Brain pericyte (primary cell): Measurements from ENCODE around the gene CCDC39.

Source experiments
- DNase-seq: peaks from one replicate; pipeline ENCODE4 v3.0.0-alpha.2; 2012; ENCODE audit warnings: low read depth, low spot score

CCDC39 gene

DNA sequence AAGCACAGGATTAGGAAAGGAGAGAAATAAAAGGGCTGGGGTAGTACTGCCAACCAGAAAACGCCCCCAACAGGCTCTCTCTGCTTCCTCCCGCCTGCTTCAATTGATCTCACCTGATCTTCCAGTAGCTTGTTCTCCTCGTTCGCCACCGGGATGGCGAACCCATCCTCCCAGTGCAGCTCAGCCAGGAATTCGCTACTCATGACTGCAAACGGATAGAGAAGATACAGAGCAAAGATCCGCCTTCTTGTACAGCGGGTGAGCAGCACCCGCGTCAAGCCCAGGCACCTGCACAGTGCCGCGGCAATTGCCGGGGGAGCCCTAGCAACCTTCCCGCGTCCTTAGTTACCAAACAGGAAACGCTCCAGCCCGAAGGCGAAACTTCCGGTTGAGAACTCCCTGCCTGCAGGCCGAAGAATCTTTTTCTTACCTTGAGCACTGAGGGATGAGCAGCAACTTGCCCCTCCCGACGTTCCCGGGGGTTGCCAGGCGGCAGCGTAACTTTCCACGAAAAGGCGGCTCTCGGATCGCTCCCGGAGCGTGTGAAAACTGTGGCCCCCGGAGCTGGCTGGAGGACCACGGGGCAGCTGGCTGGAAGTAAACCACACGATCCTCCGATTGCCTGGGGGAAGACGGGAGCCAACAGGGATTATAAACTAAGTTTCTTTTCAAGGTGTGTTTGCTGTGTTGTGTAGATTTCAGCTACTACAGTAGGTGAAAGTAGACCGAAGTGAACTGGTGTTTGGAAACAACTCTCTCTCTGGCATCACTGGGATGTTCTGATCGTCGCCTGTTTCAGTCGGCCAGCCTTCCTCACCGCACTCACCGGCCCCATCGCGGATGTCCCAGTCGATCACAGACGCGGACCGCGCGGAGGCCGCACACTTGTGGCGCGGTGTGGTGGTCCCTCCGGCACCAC is at the start of gene CCDC39:
Gene CCDC39, minus strand, starts transcription at position 312 of the 919 bp plus-strand sequence. Its CDS starts 109 bp downstream, at position 203.
- DNase-seq = peak; percentile 16

DNA sequence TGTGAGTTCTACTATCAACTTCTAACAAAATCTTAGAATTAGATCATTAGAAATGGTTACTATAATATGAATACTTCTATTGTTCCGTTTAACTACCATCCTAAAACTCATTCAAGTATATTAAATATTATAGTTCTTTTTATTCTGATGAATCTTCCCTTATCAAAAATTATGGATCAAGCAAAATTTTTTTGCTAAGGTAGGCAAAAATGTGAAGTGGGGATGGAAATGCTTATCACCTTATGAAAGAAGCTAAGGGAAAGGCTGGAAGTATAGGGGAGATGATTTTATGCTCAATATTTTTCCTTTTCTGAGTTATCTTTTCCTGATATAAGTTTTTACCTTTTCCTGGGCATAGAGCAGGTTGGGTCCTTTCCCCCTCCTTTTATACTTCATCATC is 40.7 kb upstream of the CCDC39 start:
- DNase-seq = no peak

DNA sequence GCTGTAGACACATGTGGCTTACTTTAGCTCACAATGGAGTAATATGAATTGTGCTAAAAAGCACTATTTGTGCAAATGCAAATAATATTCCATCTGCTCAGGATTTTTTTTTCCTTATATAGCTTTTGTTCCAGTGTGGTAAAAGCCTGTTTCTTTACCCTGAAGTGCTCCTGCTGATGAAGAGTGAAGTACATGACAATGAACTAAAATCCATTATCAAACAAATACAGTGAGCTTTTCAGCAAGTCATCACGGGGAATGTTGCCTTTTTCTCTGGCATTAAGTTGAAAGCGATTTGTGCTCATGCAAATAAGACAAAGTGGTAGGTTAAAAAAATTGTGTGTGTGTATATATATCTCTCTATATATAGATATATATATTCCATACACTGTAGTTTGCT is 28.6 kb upstream of the CCDC39 start:
- no peak for DNase-seq

DNA sequence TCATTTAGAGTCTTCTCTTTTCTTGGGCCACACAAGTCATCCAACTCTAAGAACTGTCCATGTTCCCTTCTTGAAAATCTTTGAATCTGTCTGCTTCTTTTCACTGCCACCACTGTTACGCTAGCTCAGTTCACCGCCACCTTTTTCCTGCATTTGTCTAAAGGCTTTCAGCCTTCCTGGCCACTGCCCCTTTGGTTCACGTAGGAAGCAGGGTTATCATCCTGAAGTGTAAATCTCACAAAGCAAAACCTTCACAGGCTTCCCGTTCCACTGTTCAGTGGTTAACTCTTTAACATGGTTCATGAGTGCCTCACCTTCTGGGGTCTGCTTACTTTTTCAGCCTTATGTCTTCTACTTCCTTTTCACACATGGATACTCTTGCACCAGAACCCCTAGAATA is 26.3 kb upstream of the CCDC39 start:
- DNase-seq = no peak

GRCh38 chr3:180704532-180704931 is 25.2 kb upstream of the CCDC39 start:
- DNase-seq = no peak

GRCh38 chr3:180700941-180701340 is 21.7 kb upstream of the CCDC39 start:
- DNase-seq = no peak

- no peak for DNase-seq
Measured at GRCh38 chr3:180698760-180699270, 19.5 kb upstream of the CCDC39 start.

DNA sequence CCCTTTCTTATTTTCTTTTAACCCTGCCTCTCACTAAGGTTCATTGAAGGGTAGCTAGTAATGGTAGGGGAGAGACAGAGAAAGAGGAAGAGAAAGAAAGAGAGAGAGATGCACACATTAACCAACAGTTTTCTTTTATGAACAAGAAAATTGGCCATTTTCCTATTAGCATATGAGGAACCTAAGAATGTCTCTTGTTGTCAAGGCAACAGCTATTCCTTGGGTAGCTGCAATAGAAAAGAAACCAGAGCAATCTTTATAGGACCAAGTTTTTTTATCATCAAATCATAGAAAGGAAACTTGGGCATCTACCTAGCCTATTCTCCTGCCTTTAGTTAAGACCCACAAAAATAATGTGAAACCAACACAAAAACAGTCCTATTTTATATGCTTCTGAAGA is 15.0 kb upstream of the CCDC39 start:
- no peak for DNase-seq

DNA sequence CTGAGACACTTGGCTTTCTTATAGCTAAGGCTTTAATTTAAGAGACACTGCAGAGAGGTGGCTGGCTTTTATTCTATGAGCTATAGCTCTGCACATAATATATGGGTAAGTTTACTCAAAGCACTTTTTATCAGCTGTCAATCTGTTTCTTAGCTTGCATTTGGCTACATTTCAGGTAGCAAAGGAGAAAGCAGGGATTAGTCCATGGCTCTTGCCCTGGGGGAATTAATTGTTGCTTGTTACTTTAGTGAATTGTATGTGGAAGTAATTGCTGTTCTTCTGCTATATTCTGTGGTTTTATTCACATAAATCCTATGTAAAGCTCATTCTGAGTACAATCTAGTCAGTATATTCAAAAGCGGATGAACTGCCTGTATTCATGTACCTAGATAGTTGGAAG is 14.4 kb upstream of the CCDC39 start:
- DNase-seq = no peak

- DNase-seq = no peak
Measured at GRCh38 chr3:180690061-180690460, 10.8 kb upstream of the CCDC39 start.

- no peak for DNase-seq
Measured at GRCh38 chr3:180684807-180685206, 5.5 kb upstream of the CCDC39 start.

DNA sequence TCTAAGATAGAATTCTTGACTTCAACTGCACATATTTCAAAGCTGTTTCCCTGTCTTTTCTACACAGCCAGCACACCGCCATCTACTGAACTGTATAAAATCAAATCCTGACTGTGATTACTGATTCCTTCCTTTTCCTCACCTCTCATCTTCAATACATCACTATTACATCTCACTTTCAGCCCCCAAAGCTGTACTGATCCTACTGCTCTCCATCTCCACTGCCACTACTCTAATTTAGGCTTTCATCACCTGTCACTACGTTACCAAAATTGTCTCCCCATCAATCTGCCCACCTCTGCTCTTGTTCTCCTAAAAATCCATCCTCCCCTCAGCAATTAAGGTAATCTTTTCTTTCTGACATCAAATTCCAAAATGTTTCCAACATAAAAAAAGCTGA is 4.5 kb upstream of the CCDC39 start:
- DNase-seq = no peak

DNA sequence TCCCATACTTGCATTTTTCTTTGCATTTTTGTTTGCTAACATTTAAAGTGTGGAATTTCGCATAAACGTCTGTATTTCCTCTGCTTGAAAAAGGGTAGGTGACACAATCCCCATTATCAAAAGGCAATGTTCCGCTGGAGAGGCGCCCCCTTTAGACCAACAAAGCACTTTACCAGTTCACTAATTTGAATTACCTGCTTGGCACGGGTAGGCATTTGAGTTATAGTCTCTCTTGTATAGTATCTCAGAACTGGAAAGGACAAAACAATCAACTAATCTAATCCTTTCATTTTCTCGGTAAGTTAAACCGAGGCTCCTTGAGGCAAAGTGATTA is 775 bp upstream of the CCDC39 start:
- no peak for DNase-seq

- no peak for DNase-seq
Measured at GRCh38 chr3:180678231-180678630, 1.1 kb downstream of the CCDC39 start.

GRCh38 chr3:180661444-180661843 is 17.8 kb downstream of the CCDC39 start:
- DNase-seq = no peak

GRCh38 chr3:180657094-180657493 is 22.2 kb downstream of the CCDC39 start:
- no peak for DNase-seq

DNA sequence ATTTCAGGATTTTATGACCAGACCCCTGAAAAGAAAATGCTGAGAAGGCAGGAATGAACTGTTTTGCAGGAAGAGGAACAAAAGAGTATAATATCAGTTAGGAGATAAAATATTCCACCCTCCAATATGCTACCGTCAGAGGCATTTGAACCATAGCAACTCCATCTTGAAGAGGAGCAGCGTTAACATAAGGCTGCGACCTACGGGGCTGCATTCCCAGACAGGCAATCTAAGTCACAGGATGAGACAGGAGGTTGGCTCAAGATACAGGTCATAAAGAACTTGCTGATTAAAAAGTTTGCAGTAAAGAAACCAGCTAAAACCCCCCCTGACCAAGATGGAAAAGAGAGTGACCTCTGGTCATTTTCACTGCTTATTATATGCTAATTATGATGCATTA is 22.9 kb downstream of the CCDC39 start:
- no peak for DNase-seq

GRCh38 chr3:180646187-180646790 is 33.0 kb downstream of the CCDC39 start:
- no peak for DNase-seq

GRCh38 chr3:180640987-180641386 is 38.3 kb downstream of the CCDC39 start:
- DNase-seq = no peak

DNA sequence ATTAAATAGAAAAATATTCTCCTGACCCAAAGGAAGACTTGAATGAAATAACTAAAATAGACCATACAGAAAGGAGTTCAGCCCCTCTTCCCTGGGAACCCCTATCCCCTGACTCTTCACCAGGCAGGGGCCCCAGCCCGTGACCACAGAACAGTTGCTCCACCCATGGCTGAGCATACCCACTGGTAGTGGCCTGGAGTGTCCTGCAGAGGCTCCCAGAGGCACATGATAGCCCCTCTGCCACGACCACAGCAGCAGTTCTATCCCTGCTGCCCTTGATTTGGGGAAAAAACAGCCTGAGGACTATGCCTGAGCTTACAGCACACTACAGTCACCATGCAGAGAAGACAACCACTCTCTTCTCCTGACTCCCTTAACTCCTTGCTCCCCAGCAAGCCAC is 45.6 kb downstream of the CCDC39 start:
- no peak for DNase-seq

GRCh38 chr3:180631317-180631716 is 48.0 kb downstream of the CCDC39 start:
- DNase-seq = no peak

DNA sequence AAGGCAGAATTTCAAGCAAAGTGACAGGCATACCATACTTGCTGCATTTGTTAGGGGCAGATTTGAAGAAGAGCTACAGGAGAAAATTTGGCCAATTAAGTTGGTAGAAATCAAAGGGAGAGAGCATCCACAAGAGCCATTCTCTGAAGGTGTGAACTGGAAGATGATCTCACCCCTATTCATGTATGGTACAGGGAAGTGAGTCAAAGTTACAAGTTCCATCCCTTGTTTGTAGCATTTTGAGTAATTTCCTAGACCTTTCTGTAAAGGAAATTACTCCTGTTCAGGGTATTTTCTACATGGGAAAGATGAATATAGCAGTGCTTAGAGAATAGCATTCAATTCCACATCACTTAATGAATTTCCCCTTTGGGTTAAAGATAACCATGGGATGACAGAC is 48.9 kb downstream of the CCDC39 start:
- DNase-seq = no peak

DNA sequence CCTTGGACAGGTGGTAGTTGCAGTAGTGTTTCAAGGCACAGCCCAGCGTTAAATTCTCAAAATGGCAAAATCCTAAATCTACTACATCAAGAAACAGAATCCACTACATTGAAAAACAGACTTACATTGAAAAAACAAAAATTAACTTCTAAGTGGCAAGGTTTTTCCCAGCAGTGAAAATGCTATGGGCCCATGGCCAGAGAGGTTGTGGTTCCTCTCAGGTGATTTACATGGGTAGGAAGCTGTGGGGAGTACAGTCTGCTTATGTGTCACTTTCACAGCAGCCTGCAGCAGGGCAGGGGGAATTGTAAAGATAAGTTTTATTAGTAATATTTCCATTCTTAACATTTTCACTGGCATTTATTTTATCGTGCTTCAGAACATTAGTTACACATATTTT is 52.4 kb downstream of the CCDC39 start:
- DNase-seq = no peak
